ENCODE measurements around the gene AFF3.
A peak's percentile ranks its signal among the peaks of the same experiment; 100 is the strongest.
"Not testable (repeated sequence)": the region's sequence is repeated elsewhere in the genome, so short reads cannot be mapped to it uniquely, and the experiment has no call there.

Gene AFF3

DNA sequence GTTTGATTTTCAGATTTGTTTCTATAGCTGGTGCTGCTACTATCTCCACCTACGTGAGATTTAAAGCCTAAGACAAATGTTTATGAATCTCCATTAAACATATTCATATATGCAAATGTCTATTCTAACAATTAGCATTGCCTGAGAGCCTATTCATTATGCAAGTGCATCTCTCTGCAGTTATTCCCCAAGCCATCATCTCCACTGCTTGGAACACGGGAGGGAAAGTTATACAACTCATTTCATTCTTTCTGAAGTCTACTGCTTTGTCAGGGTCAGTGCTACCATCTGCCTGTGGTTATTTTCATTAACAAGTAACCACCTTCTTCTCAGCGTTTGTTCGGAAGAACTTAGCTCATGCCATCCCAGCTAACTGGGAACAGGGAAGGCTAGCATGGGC, 463.8 kb downstream of the AFF3 start:
- Histone ChIP-seq H3K9ac (no peak overlapping the region), H3K27ac (no peak overlapping the region), H3K9me3 (no peaks in the 10 kb centered on the region), H4K20me1 (no peaks in the 10 kb centered on the region), H3K27me3 (no peaks in the 10 kb centered on the region), H3K4me2 (no peak overlapping the region), H3K36me3 (no peaks in the 10 kb centered on the region; the same call in 1 of the 2 replicates), H3K4me1 (no peaks in the 10 kb centered on the region), H3K4me3 (no peak overlapping the region)
- no peak for TF ChIP-seq Cebpa-rat (IDR thresholded peaks at IDR 0.05)

- H3K27ac ChIP-seq: no peak overlapping the region
- H3K4me2 ChIP-seq: no peak overlapping the region
- H3K36me3 ChIP-seq: no peaks in the 10 kb centered on the region; the same call in 1 of the 2 replicates
- H3K27me3 ChIP-seq: no peaks in the 10 kb centered on the region
- no peaks in the 10 kb centered on the region for H4K20me1 ChIP-seq
- no peak overlapping the region for H3K9ac ChIP-seq
- H3K4me3 ChIP-seq: no peak overlapping the region
- no peak for TF ChIP-seq Cebpa-rat (IDR thresholded peaks at IDR 0.05)
- no peaks in the 10 kb centered on the region for H3K9me3 ChIP-seq
- H3K4me1 ChIP-seq: peaks cover 3% of the 10 kb centered on the region; the same call in 1 of the 2 replicates
Observed at GRCh38 chr2:99677814-99678213, 464.6 kb downstream of the AFF3 start.

DNA sequence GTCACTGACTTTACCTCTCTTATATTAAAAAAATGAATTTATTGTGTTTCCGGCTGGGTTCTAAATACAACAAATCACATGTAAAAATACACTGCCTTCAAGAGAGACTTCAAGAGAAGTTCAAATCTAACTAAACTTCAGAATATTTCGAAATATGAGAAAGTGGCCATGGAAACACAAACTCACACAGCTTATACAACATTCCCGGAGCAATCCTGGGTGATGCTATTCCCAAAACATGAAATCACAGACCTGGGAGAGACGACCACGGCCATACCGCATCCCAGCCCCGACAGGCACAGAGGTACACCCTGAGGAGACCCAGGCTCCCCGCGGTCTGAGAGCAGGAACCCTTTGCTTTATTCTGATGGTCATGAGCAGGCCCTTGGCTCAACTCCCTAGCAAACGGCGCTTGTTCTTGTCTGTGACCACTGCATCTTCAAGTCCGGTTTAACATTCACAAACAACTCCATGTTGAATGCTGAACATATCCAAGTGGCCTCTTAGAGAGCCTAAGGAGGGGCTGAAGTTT, 467.2 kb downstream of the AFF3 start:
- H3K36me3 ChIP-seq: no peaks in the 10 kb centered on the region; the same call in 1 of the 2 replicates
- no peak overlapping the region for H3K4me2 ChIP-seq
- H3K4me1 ChIP-seq: peaks cover 21% of the 10 kb centered on the region
- H3K27ac ChIP-seq: no peak overlapping the region
- H4K20me1 ChIP-seq: no peaks in the 10 kb centered on the region
- H3K9ac ChIP-seq: no peak overlapping the region
- no peaks in the 10 kb centered on the region for H3K27me3 ChIP-seq
- H3K9me3 ChIP-seq: no peaks in the 10 kb centered on the region
- H3K4me3 ChIP-seq: no peak overlapping the region
- no peak for TF ChIP-seq Cebpa-rat (IDR thresholded peaks at IDR 0.05)

- Histone ChIP-seq H3K9me3 (peaks cover 9% of the 10 kb centered on the region; the same call in 1 of the 2 replicates), H3K4me1 (peaks cover 21% of the 10 kb centered on the region), H3K4me2 (no peak overlapping the region), H3K27ac (no peak overlapping the region), H4K20me1 (no peaks in the 10 kb centered on the region), H3K36me3 (peaks cover 10% of the 10 kb centered on the region; the same call in 1 of the 2 replicates), H3K27me3 (no peaks in the 10 kb centered on the region), H3K9ac (no peak overlapping the region), H3K4me3 (no peak overlapping the region)
- no peak for TF ChIP-seq Cebpa-rat (IDR thresholded peaks at IDR 0.05)
Observed at GRCh38 chr2:99674090-99674489, 468.3 kb downstream of the AFF3 start.

DNA sequence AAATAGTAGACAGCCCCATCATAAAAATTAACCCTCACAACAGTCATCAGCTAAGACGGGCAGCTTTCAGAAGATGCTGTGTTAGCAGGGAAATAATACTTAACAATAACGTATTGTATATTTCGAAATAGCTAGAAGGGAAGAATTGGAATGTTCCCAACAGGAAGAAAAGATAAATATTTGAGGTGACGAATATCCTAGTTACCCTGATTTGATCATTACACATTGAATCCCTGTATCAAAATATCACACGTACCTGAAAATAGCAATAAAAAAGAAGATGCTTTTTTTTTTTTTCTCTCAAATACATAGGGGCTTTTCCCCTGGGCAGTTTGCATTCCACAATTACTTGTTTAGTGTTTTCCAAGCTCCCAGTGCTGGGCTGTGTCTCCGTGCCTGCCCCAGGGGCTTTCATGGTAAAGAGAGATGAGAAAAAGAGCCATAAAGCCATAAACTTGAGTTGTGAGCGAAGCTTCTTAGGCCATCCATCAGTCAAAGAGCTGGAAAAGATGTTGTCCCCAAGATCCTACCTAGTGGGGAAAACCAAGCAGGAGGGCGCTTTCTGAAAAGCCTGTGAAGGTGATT, 469.5 kb downstream of the AFF3 start:
- Histone ChIP-seq H3K4me2 (peak overlapping the region; percentile 70), H3K27ac (peak overlapping the region; percentile 49; the same call in 1 of the 2 replicates), H3K36me3 (peaks cover 12% of the 10 kb centered on the region; the same call in 1 of the 2 replicates), H3K27me3 (no peaks in the 10 kb centered on the region), H3K4me3 (no peak overlapping the region), H4K20me1 (no peaks in the 10 kb centered on the region), H3K9me3 (peaks cover 19% of the 10 kb centered on the region; the same call in 1 of the 2 replicates), H3K9ac (no peak overlapping the region), H3K4me1 (peaks cover 21% of the 10 kb centered on the region)
- TF ChIP-seq Cebpa-rat (IDR thresholded peaks at IDR 0.05): no peak

GRCh38 chr2:99670768-99671734, 471.3 kb downstream of the AFF3 start:
- H3K4me2 ChIP-seq: peak overlapping the region; percentile 70
- TF ChIP-seq Cebpa-rat (IDR thresholded peaks at IDR 0.05): no peak

GRCh38 chr2:99666256-99666655, 476.1 kb downstream of the AFF3 start:
- Histone ChIP-seq H3K4me2 (no peak overlapping the region), H3K4me3 (no peak overlapping the region)
- TF ChIP-seq Cebpa-rat (IDR thresholded peaks at IDR 0.05): no peak

More at GRCh38 chr2:99670768-99671734, 471.3 kb downstream of the AFF3 start:
- Histone ChIP-seq H3K9ac (no peak overlapping the region), H4K20me1 (no peaks in the 10 kb centered on the region), H3K4me3 (no peak overlapping the region), H3K9me3 (peaks cover 19% of the 10 kb centered on the region; the same call in 1 of the 2 replicates), H3K27me3 (no peaks in the 10 kb centered on the region), H3K27ac (no peak overlapping the region), H3K4me1 (peaks cover 21% of the 10 kb centered on the region), H3K36me3 (peaks cover 12% of the 10 kb centered on the region; the same call in 1 of the 2 replicates)

GRCh38 chr2:99663641-99664040, 478.7 kb downstream of the AFF3 start:
- Histone ChIP-seq H3K36me3 (peaks cover 14% of the 10 kb centered on the region), H3K27me3 (no peaks in the 10 kb centered on the region), H3K4me1 (peaks cover 6% of the 10 kb centered on the region), H3K4me2 (no peak overlapping the region), H3K9me3 (peaks cover 11% of the 10 kb centered on the region; the same call in 1 of the 2 replicates), H4K20me1 (no peaks in the 10 kb centered on the region), H3K27ac (no peak overlapping the region), H3K9ac (no peak overlapping the region), H3K4me3 (no peak overlapping the region)
- TF ChIP-seq Cebpa-rat (IDR thresholded peaks at IDR 0.05): no peak

More at GRCh38 chr2:99666256-99666655, 476.1 kb downstream of the AFF3 start:
- Histone ChIP-seq H3K27ac (no peak overlapping the region), H4K20me1 (no peaks in the 10 kb centered on the region), H3K36me3 (peaks cover 26% of the 10 kb centered on the region), H3K4me1 (peaks cover 10% of the 10 kb centered on the region), H3K9ac (no peak overlapping the region), H3K9me3 (peaks cover 24% of the 10 kb centered on the region), H3K27me3 (no peaks in the 10 kb centered on the region)

GRCh38 chr2:99662761-99663341, 479.5 kb downstream of the AFF3 start:
- Histone ChIP-seq H4K20me1 (no peaks in the 10 kb centered on the region), H3K4me2 (no peak overlapping the region; the same call in 1 of the 2 replicates), H3K27me3 (no peaks in the 10 kb centered on the region), H3K36me3 (peaks cover 14% of the 10 kb centered on the region), H3K27ac (no peak overlapping the region), H3K9me3 (peaks cover 5% of the 10 kb centered on the region; the same call in 1 of the 2 replicates), H3K4me3 (no peak overlapping the region), H3K9ac (no peak overlapping the region), H3K4me1 (peaks cover 8% of the 10 kb centered on the region)
- no peak for TF ChIP-seq Cebpa-rat (IDR thresholded peaks at IDR 0.05)

- not testable (repeated sequence) for H3K9me3 ChIP-seq, H3K4me3 ChIP-seq, H3K4me2 ChIP-seq, H3K4me1 ChIP-seq, H3K9ac ChIP-seq, H3K27me3 ChIP-seq, H3K27ac ChIP-seq, H4K20me1 ChIP-seq
- H3K36me3 ChIP-seq: peaks cover 14% of the 10 kb centered on the region
Observed at GRCh38 chr2:99661761-99662160, 480.6 kb downstream of the AFF3 start.

Data from BLaER1 (cell line).